Measurements from ENCODE around the gene ASIP. TPM values are rescaled to one million over a fixed set of nuclear protein-coding genes. Genes with fewer than 3 reads are reported as not detected.
A peak's percentile ranks its signal among the peaks of the same experiment; 100 is the strongest.
"Not testable (repeated sequence)": the region's sequence is repeated elsewhere in the genome, so short reads cannot be mapped to it uniquely, and the experiment has no call there.

ASIP gene
- total and polyA plus RNA-seq, 7 donors = 0.06 to 0.68 (median 0.40) TPM; not detected in 4

DNA sequence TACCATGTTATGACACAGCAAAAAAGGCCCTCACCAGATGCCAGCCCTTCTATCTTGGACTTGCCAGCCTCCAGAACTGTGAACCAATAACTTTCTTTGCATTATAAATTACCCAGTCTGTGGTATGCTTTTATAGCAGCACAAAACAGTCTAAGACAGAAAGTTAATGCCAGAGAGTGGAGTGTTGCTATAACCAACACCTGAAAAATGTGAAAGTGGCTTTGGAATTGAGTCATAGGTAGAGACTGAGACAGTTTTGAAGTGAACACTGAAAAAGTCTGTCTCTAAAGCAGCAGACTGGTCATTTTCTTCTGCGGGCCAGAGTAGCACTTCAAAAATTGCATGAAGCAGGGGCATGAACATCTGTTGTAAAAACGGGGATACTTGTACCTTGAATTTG, 28.0 kb upstream of the ASIP start:
- ATAC-seq = no peak
- Histone ChIP-seq H3K4me1 (peaks cover 12% of the 10 kb centered on the region), H3K27me3 (ENCODE audit: insufficient read depth in 3 of 3, low read length in 2 of 3) (no peaks in the 10 kb centered on the region), H3K36me3 (ENCODE audit: insufficient read depth in 1 of 2, low read depth in 1 of 2) (no peaks in the 10 kb centered on the region), H3K27ac (no peak overlapping the region), H3K9me3 (peaks cover 7% of the 10 kb centered on the region), H3K4me3 (no peak overlapping the region)
- TF ChIP-seq, protein P1, sequence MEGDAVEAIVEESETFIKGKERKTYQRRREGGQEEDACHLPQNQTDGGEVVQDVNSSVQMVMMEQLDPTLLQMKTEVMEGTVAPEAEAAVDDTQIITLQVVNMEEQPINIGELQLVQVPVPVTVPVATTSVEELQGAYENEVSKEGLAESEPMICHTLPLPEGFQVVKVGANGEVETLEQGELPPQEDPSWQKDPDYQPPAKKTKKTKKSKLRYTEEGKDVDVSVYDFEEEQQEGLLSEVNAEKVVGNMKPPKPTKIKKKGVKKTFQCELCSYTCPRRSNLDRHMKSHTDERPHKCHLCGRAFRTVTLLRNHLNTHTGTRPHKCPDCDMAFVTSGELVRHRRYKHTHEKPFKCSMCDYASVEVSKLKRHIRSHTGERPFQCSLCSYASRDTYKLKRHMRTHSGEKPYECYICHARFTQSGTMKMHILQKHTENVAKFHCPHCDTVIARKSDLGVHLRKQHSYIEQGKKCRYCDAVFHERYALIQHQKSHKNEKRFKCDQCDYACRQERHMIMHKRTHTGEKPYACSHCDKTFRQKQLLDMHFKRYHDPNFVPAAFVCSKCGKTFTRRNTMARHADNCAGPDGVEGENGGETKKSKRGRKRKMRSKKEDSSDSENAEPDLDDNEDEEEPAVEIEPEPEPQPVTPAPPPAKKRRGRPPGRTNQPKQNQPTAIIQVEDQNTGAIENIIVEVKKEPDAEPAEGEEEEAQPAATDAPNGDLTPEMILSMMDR (IDR thresholded peaks at IDR 0.05) = no peak
- DNase-seq = no peak
- intact Hi-C loops (cut with DNase I) = no loop called here
- 87 to 92% (median 90%) methylated on average over 2 of the region's 2 CpGs for WGBS, 3 donors

DNA sequence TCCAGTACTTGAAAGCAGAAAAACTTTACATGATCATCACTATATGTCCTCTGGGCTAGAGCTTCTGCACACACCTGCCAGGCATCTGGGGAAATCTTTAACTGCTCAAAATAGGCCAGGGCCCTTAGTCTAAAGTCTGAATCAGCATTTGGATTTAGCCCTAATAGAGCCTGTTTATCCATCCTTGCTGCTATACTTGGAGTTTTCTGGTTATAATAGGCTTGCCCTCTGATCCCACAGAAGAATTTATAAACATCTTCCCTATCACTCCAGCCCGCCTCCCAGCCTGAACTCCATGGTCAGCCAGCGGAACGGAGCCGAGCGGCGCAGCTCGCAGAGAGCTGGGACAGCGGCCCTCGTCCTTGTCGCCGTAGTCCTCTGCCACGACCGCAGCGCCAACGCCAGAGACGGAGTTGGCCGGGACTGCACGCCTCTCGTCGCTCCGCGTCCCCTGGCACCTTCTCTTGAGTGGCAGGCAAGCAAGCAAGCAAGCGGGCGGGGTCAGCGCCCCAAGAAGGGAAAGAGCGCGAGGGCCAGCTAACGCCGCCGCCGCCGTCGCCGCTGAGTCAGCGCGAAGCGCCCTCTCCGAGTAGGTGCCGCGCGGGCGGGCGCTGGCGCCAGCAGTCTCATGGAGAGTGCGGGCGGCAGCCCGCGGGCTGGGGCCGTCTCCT, 25.4 kb upstream of the ASIP start:
- peaks cover 6% of the 10 kb centered on the region for H3K9me3 ChIP-seq
- H3K36me3 ChIP-seq (ENCODE audit: insufficient read depth in 1 of 2, low read depth in 1 of 2) = no peaks in the 10 kb centered on the region
- peaks cover 12% of the 10 kb centered on the region for H3K4me1 ChIP-seq
- WGBS, 3 donors = 1 to 4% (median 2%) methylated on average over 46 to 49 of the region's 49 CpGs
- peak overlapping the region; percentile 65 for H3K4me3 ChIP-seq
- intact Hi-C loops (cut with DNase I) = no loop called here
- H3K27ac ChIP-seq = peak overlapping the region; percentile 79
- DNase-seq = peak; percentile 87 to 96
- peak; percentile 97 to 99 (median 98) for ATAC-seq
- H3K27me3 ChIP-seq (ENCODE audit: insufficient read depth in 3 of 3, low read length in 2 of 3) = no peaks in the 10 kb centered on the region
- TF ChIP-seq, protein P1 (IDR thresholded peaks at IDR 0.05) = no peak

DNA sequence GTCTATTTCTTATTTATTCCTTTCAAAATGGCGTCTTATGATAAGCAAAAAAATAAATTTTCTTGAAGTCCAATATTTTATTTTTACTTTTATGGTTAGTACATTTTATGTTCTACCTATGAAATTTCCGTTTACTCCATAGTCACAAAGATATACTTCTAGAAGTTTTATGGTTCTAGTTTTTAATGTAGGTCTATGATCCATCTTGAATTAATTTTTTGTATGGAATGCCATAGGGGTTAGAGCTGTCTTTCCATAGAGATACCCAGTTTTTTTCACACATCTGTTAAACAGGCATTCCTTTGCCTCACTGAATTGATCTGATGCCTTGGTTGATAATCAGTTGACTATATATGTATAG, 24.9 kb upstream of the ASIP start:
- 8 to 16% (median 9%) methylated on average over 2 of the region's 2 CpGs for WGBS, 3 donors
- H3K9me3 ChIP-seq = peaks cover 6% of the 10 kb centered on the region
- H3K4me3 ChIP-seq = peak overlapping the region; percentile 65
- intact Hi-C loops (cut with DNase I) = no loop called here
- TF ChIP-seq, protein P1 (IDR thresholded peaks at IDR 0.05) = no peak
- H3K27me3 ChIP-seq (ENCODE audit: insufficient read depth in 3 of 3, low read length in 2 of 3) = no peaks in the 10 kb centered on the region
- peak overlapping the region; percentile 79 for H3K27ac ChIP-seq
- DNase-seq = no peak
- H3K36me3 ChIP-seq (ENCODE audit: insufficient read depth in 1 of 2, low read depth in 1 of 2) = no peaks in the 10 kb centered on the region
- ATAC-seq = no peak
- peaks cover 12% of the 10 kb centered on the region for H3K4me1 ChIP-seq

DNA sequence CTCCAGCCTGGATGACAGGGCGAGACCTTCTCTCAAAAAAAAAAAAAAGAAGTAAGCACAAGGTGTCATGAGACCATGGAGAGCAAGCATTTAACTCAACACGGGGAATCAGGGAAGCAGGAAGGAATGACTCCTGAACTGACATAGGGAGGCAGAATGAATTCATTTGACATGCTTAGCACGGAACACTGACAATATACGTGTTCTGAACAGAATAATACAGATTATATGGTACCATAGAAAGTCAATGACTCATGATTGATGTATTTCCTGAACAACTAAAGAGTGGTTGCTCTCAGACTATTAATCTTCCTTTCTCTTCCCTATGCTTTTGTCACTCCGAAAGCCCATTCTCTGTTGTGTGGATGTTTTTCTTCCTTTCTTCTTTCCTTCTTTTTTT, 20.7 kb upstream of the ASIP start:
- Histone ChIP-seq H3K4me3 (no peak overlapping the region), H3K27me3 (ENCODE audit: insufficient read depth in 3 of 3, low read length in 2 of 3) (no peaks in the 10 kb centered on the region), H3K36me3 (ENCODE audit: insufficient read depth in 1 of 2, low read depth in 1 of 2) (no peaks in the 10 kb centered on the region), H3K9me3 (no peaks in the 10 kb centered on the region), H3K27ac (no peak overlapping the region), H3K4me1 (peaks cover 8% of the 10 kb centered on the region)
- 36 to 41% (median 37%) methylated on average over 5 of the region's 5 CpGs for whole genome bisulfite sequencing, 3 donors
- intact Hi-C loops (cut with DNase I) = no loop called here
- ATAC-seq = no peak
- DNase-seq = no peak
- TF ChIP-seq, protein P1 (IDR thresholded peaks at IDR 0.05) = no peak

DNA sequence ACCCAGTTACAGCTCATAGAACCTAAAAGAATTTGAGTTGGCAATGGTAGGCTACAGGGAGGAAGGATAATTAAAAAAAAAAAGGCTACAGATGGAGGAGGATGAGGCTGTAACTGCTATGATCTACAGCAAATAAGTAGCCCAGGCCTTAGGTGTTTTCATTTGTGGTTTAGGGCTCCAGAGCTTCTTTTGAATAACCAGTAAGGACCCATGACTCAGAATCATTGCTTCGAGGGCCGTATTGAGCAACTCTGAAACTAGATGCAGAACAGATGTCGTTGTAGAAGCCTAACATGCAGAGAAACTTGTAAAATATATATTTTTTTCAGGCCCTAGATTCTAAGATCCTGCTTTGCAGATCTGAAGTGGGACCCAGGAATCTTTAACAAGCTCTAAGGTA, 19.0 kb upstream of the ASIP start:
- Histone ChIP-seq H3K27me3 (ENCODE audit: insufficient read depth in 3 of 3, low read length in 2 of 3) (no peaks in the 10 kb centered on the region), H3K9me3 (no peaks in the 10 kb centered on the region), H3K27ac (no peak overlapping the region), H3K4me3 (no peak overlapping the region), H3K36me3 (ENCODE audit: insufficient read depth in 1 of 2, low read depth in 1 of 2) (no peaks in the 10 kb centered on the region), H3K4me1 (no peaks in the 10 kb centered on the region)
- intact Hi-C loops (cut with DNase I) = no loop called here
- TF ChIP-seq, protein P1 (IDR thresholded peaks at IDR 0.05) = no peak
- WGBS, 3 donors = 77 to 88% (median 86%) methylated on average over 3 of the region's 3 CpGs
- ATAC-seq = no peak
- DNase-seq = no peak

DNA sequence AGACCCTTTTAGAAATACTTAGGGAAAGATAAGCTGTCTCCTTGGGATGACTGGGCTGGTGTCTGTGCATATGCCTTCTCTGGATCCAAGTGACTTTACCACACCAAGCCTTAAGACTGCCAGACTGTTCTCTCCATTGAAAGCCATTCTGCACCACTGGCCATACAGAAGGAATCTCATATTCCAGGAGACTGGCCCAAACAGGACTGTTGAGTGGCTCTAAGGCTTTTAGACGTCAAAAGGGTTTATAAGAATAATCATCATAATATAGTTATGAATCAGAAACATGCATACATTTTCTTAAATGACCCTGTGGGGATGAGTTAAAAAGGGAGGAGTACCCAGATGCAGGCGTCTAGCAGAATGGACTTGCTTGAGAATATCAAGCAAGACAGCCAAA, 17.0 kb upstream of the ASIP start:
- H3K27ac ChIP-seq; H3K4me3 ChIP-seq; DNase-seq; H3K4me1 ChIP-seq; intact Hi-C loops (cut with DNase I); ATAC-seq; H3K27me3 ChIP-seq (ENCODE audit: insufficient read depth in 3 of 3, low read length in 2 of 3); H3K9me3 ChIP-seq; H3K36me3 ChIP-seq (ENCODE audit: insufficient read depth in 1 of 2, low read depth in 1 of 2): not testable (repeated sequence)
- 55 to 90% (median 85%) methylated on average over 1 to 2 of the region's 2 CpGs for WGBS, 3 donors
